GM11168 (cell line): Measurements from ENCODE around the gene CCDC3.
"Not testable (repeated sequence)": the region's sequence is repeated elsewhere in the genome, so short reads cannot be mapped to it uniquely, and the experiment has no call there.

ENCODE experiments used
- in situ Hi-C: fragments of 300-500 bp; cut with MboI; formaldehyde crosslinking; loops from one replicate; pipeline ENCODE4 v1.12.0; 2022; ENCODE audit warnings: low sequenced_read_pairs; ENCODE audit not compliant: unreplicated experiment

CCDC3 gene

GRCh38 chr10:13001887-13002212 is 337 bp upstream of the CCDC3 start:
- in situ Hi-C loops, result no loop called here

DNA sequence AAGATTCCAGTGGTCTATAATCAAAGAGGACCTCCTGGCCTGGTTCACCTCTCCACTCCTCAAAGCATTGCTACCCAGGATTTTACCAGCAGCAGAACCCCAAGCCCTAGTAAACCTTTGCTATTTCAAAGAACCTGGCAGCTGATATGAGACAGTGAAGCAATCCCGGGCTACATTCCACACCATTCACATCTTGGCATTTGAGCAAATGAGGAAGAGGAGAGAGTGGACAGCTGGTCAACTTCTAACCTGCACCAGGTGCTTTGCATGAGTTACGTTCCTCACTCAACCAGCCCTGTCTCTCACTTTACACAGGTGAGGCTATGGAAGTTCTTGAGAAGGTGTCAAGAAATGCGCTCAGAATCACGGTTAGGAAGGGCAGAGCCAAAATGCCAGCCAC is 1.1 kb downstream of the CCDC3 start:
- in situ Hi-C loops, result no loop called here

DNA sequence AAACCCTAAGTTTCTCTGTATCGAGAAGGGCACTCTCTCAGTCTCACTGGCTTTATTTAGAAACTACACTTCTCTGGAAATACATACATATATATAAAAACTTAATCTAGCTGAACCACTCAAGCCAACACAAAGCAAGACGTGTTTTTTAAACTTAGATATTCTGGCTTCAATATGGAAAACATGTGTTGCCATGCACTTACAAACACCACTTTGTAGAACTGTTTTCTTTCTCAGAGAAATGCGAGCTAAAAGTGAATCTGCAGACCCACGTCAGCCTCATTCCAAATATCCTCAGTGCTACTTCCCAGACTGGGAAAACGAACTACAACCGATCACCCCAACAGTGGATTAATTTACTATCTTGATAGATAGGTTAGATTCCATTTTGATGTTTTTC is 1.7 kb downstream of the CCDC3 start:
- in situ Hi-C loops, result no loop called here

DNA sequence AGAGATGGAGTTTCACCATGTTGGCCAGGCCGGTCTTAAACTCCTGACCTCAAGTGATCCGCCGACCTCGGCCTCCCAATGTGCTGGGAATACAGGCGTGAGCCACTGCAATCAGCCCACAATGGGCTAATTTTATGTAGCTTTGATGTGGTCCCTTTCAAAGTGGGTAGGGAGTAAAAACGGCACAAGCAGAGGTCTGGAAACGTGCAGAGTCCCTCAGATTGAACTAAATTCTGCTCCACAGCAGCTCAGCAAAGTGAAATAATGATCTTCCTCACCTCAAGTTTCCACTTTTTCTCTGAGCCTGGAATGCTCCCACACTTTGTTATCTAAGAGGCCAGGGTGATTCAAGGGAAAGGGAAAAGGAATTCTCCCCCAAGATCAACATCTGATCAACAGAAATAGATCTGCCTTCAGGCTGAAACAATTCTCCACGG is 6.1 kb downstream of the CCDC3 start:
- in situ Hi-C loops, result no loop called here

GRCh38 chr10:12993595-12993994 is 7.9 kb downstream of the CCDC3 start:
- in situ Hi-C loops, result no loop called here

GRCh38 chr10:12985347-12985746 is 16.2 kb downstream of the CCDC3 start:
- in situ Hi-C loops, result no loop called here

- in situ Hi-C loops, result no loop called here
These were observed 17.3 kb downstream of the CCDC3 start for GRCh38 chr10:12984165-12984747.

DNA sequence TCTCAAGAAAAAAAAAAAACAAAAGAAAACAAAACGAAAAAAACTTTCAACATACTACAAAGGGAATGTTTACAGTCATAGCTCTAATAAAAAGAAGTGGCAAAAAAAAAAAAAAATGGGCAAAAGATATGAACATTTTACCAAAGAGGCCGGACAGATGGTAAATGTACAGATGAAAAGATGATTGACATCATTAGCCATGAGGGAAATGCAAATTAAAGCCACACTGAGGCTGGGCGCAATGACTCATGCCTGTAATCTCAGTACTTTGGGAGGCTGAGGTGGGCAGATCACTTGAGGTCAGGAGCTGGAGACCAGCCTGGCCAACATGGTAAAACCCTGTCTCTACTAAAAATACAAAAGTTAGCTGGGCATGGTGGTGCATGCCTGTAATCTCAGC is 17.9 kb downstream of the CCDC3 start:
- in situ Hi-C loops, result not testable (repeated sequence)

DNA sequence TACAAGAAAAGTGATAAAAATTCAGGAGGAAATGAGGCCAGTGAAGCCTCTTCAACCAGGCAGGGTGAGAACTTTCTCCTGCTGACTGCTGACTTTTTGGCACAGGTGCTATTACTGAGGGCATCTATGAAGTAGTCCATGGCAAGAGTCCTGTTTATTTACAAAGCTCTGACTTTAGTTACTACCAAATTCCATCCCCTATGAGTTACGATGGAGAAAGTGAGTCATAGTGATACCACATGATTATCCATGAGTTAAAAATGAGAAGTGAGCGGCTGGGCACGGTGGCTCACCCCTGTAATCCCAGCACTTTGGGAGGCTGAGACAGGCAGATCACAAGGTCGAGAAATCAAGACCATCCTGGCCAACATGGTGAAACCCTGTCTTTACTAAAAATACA is 19.9 kb downstream of the CCDC3 start:
- in situ Hi-C loops, result no loop called here

- in situ Hi-C loops, result no loop called here
These were observed 20.7 kb downstream of the CCDC3 start for GRCh38 chr10:12980713-12981306.

- in situ Hi-C loops, result no loop called here
These were observed 21.3 kb downstream of the CCDC3 start for GRCh38 chr10:12980102-12980661.

DNA sequence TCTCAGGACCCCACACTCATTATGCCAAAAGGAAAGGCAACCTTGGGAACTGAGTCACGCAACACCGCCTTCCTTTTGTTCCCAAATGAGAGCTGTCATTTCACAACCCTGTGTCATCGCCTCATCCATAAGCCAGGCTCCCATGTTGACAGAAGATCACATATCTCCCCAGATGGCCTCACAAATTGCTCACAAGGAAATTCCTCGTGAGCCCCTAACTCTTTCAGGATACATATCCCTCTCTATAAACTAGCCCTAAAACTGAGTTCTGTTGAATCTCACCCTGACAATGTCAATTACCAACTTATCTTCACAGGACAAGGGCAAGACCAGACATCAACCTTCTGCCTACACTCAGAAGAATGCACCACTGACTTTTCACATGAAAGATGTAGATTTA is 22.6 kb downstream of the CCDC3 start:
- in situ Hi-C loops, result no loop called here

DNA sequence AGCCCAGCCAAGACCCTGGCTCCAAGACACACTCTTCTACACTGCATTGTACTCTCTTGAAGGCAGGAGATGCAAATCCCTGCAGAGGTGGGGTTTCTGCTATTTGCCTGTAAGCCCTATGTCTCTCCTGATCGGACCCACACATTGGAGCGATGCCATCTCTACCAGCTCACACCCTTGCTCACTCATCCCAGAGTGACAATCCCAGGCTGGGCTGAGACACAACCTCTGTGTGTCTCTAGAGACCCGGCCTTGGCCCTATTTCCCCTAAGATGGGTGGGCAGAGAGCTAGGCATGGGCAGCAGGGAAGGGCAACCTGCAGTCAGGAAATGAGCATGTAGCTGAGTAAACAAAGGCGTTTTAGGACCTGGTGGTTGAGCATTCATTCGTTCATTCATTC is 25.6 kb downstream of the CCDC3 start:
- in situ Hi-C loops, result no loop called here

- in situ Hi-C loops, result no loop called here
These were observed 26.2 kb downstream of the CCDC3 start for GRCh38 chr10:12975266-12975665.

DNA sequence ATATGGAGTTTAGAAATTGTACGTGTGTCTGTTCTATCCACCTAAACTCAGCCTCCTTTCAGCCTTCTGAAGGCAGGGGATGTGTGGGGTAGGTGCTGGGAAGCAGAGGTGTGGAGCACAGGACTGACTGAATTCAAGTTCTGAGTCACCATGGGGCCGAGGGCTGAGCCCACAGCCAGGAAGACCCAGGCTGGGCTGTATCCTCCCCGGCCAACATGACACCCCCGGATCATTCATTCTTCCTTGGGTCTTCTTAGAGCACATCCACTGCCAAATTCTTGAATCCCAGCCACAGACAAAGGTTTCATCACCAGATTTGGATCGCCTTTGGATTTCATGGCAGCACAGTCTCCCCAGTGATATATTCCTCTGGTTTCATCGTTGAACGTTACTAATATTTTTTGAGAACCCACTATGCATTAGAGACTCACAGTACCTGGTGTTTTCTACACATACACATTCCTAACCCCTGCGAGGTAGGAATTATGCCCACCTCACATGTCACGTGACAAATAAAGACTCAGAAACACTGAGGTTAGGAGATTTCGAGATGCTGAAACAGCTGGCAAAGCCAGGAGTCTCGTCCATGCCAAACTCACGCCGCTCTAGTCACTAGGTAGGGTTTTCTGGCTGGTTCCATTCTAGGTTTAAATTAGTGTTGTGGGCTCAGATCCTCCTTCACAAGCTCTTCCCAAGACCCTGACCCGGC is 26.9 kb downstream of the CCDC3 start:
- in situ Hi-C loops, result no loop called here

DNA sequence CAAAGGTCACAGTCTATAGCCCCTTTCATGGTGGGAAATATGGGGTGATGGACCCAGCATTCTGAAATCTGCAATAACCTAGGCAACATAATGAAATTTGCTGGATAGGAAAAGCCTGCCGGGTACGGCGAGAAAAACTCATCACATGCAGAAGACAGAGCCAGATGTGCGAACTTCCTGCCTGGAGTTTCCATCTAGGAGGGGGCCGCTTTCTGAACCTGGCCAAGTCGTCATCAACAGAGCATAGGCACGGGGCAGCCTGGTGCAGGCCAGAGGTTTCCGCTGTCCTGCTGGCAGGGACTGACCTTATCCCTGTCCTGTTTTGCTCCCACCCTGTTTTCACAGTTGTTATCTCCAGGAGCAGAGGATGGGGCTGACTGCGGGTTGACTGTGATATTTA is 27.4 kb downstream of the CCDC3 start:
- in situ Hi-C loops, result no loop called here

DNA sequence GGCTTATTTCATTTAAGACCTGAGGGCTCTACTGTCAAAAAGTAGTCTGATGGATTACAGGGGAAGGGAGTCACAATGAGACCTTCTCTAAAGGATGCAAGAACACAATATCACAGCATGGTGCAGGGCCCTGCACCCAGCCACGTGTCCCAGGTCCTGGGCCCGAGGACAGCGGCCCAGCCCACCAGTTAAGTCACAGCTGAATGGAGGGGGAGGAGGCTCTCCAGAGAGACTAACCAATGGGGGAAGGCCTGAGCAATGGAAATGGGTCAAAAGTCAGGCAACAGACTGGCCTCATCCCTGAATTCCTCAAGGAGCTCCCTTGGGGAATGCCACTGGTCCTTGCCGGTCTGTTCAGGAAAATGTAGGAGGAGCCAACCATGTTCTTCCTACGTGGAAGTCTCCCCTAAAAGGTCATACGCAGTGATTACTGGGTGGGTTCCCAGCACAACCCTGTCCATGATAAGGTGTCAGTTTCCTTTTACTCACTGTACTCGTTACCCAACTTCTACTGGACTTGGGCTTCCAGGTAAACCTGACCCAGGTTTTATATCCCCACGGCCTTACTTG is 28.3 kb downstream of the CCDC3 start:
- in situ Hi-C loops, result no loop called here

- in situ Hi-C loops, result no loop called here
These were observed 29.4 kb downstream of the CCDC3 start for GRCh38 chr10:12972146-12972545.

DNA sequence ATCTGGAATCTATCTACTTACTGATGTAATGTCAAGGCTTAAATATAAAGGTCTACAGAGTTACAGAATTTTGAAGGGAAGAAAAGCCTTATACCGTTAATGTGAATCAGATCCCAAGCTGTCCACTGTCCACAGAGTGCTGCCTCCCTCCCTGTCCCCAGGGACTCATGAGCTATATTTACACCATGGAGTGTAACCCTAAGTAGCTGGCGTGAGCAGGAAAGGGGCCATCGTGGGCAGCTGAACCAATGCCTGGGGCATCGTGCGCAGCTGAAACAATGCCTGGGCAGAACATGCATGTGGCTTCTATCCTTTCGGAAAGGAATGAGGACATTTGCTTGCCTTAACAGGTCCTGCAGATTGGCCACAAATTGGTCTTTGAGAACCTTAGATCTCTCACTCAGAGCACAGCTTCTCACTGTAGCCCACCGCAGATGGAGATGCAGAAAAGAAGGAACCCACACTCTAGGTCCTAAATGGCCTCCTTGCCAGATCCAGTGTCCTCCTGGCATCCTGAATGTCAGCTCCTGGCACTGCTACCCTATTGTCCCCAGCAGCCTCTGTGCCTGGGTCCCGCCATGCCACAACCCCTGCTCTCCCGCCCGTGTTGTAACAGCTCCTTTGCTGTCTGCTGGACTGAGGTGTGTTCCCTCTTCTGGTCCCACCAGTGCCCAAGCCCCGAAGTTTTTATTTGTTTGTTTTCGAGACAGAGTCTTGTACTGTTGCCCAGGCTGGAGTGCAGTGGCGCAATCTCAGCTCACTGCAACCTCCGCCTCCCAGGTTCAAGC is 30.3 kb downstream of the CCDC3 start:
- in situ Hi-C loops, result no loop called here

GRCh38 chr10:12969951-12970350 is 31.6 kb downstream of the CCDC3 start:
- in situ Hi-C loops, result no loop called here

- in situ Hi-C loops, result no loop called here
These were observed 35.4 kb downstream of the CCDC3 start for GRCh38 chr10:12966067-12966466.
